DLD1 (cell line): ENCODE results near the gene SGTA.
"Not testable (repeated sequence)": the region's sequence is repeated elsewhere in the genome, so short reads cannot be mapped to it uniquely, and the experiment has no call there.

ENCODE experiments used
- in situ Hi-C: cut with HindIII; loops from 2 replicates; pipeline ENCODE4 v1.10.0; 2017; ENCODE audit warnings: low sequenced_read_pairs

SGTA gene

DNA sequence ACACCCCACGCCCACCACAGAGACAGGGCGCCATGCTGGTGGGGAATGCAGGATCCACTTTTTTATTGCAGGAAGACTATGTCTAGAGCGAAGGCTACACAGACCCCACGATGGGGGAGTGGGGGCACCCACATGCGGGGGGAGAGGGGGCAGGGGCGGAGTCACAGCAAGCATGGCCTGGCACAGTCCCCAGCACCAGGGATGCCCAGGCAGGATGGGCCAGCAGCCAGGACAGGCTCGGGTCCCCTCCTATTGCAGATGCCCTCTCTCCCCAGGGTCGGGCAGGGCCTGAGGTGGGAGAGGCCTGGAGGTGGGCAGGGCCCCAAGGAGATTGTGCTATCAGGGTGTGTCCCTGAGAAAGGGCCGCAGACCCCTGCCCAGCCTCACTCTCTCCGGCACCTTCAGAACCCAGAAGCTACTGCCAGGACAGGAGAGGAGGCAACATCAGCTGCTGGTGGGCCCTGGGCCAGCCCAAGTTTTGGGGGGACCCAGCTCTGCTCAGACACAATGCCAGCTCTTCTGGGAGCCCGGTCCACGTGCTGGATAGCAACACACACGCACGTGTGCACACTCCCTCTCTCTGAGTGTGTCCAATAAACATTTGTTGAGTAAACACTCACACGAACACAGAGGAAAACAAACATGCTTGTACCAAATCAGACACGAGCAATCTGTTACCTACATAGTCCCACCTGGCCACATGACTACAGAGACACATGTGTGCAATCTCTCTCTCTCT, 68.4 kb downstream of the SGTA start:
- in situ Hi-C loops, result no loop called here

DNA sequence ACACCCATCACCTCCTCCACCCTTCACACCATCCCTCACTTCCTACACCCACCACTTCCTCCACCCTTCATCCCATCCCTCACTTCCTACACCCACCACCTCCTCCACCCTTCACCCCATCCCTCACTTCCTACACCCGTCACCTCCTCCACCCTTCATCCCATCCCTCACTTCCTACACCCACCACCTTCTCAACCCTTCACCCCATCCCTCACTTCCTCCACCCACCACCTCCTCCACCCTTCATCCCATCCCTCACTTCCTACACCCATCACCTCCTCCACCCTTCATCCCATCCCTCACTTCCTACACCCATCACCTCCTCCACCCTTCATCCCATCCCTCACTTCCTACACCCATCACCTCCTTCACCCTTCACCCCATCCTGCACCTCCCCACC, 69.0 kb downstream of the SGTA start:
- in situ Hi-C loops, result not testable (repeated sequence)

DNA sequence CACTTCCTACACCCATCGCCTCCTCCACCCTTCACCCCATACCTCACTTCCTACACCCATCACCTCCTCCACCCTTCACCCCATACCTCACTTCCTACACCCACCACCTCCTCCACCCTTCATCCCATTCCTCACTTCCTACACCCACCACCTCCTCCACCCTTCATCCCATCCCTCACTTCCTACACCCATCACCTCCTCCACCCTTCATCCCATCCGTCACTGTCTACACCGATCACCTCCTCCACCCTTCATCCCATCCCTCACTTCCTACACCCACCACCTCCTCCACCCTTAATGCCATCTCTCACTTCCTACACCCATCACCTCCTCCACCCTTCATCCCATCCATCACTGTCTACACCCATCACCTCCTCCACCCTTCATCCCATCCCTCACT, 69.9 kb downstream of the SGTA start:
- in situ Hi-C loops, result not testable (repeated sequence)

DNA sequence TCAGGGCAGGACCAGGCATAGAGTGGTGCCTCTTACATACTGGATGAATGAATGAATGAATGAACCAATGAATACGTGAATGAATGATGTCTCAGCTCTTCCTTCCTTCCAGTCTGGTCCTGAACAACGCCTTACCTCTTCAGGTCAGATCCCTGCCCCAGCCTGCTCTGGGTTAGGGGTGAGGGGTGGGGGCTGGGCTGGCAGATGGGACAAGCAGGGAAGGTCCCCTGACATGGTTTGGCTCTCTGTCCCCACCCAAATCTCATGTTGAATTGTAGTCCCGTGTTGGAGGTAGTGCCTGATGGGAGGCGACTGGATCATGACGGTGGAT, 71.2 kb downstream of the SGTA start:
- in situ Hi-C loops, result no loop called here

DNA sequence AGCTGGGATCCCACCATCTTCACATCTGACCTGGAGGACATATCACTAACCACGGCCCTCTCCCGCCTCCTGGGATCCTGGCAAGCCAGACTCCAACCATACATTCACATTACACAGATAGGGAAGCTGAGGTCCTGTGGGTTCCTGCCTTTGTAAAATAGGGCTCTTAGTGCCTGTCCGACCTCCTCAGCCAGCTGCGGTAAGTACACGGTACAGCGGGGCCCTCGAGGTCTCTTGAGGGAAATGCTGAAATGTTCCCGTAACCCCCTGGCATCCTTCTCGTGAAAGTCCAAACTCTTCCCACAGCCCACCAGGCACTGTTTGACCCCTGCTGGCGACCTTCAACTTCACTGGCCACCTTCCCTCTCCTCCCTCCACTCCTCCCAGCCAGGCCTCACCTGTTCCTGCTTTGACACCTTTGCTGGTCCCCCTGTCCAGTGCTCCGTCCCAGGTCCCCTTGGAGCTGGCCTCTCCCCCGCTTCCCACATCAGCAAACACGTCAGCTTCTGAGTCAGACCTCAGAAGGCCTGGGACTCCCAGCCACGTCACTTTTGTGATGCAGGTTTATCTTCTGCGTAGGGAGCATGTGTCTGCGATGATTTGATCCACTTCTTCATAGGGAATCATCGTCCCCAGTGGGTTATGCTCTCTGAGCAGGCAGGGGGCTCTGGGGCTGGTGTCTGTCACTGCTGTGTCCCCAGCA, 71.8 kb downstream of the SGTA start:
- in situ Hi-C loops, result no loop called here

DNA sequence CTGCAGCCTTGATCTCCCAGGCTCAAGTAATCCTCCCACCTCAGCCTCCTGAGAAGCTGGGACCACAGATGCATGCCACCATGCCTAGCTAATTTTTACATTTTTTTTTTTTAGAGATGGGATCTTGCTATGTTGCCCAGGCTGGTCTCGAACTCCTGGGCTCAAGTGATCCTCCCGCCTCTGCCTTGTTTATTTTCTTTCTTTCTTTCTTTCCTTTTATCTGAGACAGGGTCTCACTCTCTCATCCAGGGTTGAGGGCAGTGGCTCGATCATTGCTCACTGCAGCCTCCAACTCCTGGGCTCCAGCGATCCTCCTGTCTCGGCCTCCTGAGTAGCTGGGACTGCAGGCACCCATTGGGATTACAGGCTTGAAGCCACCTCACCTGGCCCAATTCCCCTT, 76.8 kb downstream of the SGTA start:
- in situ Hi-C loops, result no loop called here
